SIG-M5 (cell line): ENCODE results near the gene CFAP20.

Experiments used
- DNase-seq: peaks from one replicate; lab custom pipeline; 2025; lab: John Stamatoyannopoulos, UW

The CFAP20 gene

DNA sequence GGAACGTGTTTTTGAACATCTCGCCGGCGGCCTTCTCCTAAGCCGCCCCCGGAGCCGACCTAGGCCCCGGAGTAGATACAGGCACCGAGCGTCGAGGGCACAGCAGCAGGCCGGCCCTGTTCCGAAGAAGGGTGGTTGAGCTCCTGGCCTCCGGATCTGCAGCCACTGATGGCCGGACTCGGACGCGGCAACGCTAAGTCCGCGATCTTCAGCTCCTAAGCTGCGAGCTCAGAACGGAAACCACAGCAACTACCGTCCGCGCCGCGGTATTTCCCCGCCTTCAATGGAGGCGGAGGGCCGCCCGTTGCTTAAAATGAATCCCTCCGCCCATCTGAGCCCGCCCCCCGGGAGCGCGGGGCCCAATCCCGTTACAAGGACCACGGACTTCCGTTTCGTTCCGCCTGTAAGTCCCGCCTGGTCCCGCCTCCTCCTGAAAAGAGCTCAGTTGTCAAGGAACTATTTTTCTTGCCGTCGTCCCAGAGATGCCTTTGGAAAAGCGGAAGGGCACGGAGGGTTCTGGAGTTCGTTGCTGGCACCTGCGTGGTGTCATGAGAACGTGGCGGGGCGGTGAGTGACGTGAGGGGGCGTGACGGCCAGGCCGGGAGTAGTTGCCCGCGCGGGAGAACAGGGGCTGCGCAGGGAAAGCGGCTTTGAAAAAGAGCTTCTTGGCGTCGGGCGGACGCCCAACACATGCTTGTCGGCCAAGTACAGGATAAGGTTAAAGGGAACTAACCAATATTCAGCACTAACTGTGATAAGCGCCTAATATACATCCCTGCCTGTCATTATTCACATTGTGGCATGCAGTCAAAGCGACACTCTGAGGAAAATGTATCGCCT, at the start of gene CFAP20:
TSS of gene CFAP20 (minus strand) at position 285 of the 840 bp plus-strand sequence. CDS start at position 19, 266 bp downstream.
- peak; percentile 98 for DNase-seq

DNA sequence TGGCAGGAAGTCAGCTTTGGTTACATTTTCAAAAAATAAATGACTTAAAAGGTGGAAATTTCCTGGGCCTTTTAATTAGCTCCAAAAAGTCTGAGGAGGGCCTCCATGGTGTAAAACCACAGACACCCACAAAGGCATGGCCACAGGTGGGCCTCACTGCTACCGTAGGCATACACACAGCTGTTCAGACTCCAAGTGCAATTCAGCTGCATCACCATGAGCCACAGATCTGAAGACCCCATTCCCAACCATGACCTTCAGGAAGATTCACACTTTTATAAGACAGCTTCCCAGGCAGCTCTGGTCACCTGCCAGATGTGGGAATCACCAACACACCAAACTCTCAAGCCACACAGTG, 48.2 kb upstream of the CFAP20 start:
- no peak for DNase-seq

DNA sequence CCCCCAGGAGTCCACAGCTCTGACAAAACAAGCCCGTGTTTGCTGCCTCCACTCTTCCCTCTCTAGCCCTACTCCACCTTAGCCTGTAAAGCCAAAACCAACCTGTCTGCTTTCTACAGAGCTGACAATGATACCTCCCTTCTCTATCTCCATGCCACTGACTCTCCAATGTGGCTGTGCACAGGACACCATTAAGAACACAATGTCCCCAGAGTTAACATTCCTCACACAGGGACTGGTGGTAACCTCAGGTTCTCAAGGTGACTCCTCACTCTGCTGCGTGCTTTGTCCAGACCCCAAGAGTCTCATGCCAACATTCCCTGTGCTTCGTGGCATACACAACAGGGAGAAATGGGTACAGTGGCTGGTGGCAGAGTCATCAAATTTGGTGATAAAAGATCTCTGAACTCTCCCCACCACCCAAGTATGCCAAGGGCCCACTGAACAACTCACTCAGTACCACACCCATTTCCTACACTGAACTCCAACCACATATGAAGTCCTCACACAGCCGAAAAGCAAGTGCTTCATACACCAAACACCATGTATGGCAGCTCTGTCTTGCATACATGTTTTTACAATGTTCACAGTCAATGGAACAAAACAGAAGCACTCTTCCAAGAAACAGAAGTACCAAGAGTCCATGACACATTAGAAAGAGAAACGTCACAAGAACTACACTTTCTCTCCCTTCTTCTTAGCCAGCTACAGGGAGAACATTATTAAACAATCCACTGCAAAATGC, 47.6 kb upstream of the CFAP20 start:
- no peak for DNase-seq

DNA sequence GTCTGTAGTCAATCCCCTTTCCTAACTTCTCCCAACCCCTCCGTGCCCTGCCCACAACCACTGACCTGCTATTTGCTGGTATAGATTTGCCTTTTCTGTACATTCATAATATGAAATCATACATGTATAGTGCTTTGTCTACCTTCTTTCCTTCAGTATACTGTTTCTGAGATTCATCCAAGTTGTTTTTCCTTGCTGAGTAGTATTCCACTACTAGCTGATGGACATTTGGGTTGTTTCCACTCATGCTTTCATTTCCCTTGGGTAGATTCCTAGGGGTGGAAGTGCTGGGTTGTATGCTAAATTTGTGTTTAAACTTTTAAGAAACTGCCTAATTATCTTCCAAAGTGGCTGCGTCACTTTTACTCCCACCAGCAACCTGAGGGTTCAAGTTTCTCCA, 41.0 kb upstream of the CFAP20 start:
- no peak for DNase-seq

DNA sequence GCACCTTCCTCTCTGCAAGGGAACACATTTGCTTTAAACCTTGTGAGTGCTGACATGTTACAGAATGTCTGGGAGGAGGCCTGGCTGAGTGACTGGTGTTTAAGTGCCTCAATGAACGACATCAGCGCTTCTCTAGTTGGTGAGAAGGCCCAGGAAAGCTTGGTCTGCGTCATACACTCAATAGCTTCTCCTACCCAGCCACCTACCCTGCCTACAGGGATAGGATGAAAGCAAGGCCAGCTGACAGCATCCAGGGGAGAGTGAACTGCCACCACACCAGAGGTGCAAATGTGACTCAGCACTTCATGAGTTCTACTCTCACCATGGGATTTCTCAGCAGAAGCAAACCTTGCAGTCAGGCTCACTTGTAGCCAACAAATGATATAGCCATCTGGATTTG, 31.7 kb upstream of the CFAP20 start:
- no peak for DNase-seq

DNA sequence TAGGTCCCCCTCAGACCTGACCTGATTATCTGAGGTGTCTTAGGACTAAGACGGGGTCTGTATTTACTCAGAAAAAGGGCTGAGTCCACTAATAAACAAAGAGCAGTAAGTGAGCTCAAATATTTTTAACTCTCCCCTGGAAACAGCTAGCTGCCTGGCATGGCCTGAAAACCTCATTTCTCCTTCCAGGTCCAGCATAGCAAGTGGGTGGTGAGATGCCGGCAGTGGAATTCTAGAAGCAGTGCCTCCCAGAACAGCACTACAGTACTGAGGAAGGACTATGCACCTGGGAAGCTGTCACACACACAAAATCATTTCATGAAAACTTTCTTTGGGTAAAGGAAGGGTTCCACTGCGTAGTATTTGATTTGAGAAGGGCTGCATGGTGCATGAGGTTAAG, 29.5 kb upstream of the CFAP20 start:
- no peak for DNase-seq

DNA sequence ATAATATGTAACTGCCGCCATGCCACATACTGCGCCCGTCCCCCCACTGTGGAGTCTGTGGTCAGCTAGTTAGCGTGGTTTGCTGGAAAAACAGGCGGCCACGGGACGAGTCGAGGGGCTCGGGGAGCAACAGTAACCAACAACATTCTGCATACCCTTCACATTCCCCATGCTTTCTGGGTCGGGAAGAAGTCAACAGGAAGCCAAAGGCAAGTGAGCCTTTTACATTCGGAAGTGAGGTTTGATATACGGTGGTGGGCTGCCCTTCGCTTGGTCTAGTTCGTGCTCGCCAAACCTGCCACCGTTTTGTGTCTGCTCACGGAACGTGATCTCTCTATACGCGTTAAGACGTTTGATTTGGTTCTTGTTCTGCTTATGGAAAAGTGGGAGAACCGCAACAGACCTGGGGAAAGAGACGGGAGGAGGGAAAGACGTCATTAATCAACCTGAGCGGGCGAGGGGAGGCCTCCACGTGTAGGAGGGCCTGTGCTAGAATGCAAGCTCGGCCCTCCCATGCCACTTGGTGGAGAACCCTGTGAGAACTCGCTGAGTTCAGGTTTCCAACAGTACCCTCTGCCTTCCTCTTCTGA, 28.9 kb upstream of the CFAP20 start:
- no peak for DNase-seq

DNA sequence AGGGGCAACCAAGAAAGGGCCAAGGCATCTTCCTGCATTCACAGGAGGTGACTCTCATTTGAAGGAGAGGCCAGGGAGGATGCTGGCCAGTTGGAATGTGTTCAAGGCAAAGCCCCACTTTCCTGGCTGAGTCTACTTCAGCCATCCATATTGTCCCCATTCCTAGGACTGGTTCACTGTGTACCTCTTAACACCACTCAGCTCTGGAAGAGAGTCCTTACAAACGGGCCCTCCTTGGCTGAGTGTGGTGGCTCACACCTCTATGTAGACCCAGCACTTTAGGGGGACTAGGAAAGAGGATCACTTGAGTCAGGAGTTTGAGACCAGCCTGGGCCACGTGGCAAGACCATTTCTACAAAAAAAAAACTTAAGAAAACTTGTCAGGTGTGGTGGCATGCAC, 28.1 kb upstream of the CFAP20 start:
- no peak for DNase-seq

DNA sequence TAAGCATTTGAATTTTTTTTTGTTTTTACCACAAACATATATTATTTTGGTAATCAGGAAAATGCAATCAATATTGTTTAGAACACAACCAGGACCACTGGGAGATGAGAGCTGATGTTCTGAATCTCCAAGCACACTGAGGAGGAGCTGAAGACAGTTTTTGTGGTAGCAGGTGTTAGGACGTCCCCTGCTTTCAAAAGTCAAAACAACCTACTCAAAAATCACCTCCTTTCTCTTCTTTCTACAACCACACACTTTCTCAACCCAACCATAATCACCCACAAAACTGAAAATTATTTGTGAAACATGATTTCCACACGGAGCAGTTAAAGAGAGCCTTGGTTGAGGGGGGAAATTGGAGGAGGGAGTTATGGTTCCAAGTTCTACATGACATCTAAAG, 26.7 kb upstream of the CFAP20 start:
- DNase-seq: no peak

DNA sequence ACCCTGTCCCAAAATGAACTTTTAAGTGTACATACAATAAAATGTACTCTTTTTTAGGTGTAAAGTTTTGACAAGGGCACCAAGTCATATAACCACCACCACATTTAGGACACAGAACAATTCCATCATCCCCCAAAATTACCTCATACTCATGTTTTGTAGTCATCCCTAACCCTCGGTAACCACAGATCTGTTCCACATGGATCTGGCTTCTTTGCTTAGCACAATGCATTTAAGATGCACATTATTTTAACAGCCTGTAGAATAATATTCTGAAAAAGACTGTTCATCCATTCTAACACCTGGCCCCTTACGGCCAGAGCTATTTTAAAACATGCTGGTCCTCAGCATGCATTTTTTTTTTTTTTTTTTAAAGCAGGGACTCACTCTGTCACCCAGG, 25.2 kb upstream of the CFAP20 start:
- no peak for DNase-seq

DNA sequence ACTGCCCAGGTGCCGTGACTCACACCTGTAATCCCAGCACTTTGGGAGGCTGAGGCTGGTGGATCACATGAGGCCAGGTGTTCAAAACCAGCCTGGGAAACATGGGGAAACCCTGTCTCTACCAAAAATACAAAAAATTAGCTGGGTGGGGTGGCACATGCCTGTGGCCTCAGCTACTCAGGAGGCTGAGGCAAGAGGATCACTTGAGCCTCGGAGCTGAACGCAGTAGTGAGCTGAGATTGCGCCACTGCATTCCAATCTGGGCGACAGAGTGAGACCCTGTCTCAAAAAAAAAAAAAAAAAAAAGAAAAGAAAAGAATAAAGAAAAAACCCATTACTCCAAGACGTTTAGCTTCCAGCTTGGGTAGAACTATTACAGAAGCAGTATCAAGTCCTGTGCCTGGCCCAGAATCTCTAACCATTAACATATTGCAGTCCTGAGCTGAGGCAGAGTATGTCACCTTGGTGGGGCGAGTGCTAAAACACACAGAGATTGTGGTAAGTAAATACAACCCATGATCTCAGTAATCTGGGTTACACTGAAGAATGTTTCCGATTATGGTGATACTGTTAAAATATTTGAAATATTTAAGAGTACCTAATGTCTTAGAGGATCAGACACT, 23.2 kb upstream of the CFAP20 start:
- DNase-seq: no peak

DNA sequence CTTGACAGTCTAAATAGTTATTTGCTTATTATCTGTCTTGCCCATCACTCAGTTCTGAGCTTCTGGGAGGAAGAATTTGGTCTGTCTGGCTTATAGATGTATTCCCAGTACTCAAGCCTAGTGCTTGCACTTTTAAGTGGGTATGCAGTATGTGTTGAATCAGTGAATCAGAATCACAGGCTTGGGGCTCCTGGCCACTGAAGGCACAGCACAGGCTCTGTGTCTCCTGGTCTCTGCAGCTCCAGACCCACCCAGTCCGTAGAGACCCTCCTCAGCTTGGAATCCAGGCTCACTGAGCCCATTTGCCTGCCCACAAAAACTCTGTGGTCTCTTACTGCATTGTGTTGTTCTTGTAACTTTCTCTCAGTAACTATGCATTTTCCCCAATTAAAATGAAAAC, 19.3 kb upstream of the CFAP20 start:
- DNase-seq: no peak

DNA sequence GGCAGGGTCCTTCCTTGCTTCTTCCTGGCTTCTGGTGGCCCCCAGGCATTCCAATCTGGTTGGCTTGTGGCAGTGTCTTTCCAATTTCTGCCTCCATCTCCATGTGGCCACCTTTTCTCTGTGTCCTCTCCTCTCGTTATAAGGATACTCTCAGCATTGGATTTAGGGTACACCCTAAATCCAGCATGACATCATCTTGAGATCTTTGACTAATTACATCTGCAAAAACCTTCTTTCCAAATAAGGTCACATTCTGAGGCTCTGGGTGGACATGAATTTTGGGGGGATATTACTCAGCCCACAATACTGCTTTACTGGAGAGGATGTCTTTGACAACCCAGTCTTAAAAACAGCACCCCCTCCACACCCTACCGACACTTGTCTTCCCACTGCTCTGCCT, 18.9 kb upstream of the CFAP20 start:
- DNase-seq: no peak

DNA sequence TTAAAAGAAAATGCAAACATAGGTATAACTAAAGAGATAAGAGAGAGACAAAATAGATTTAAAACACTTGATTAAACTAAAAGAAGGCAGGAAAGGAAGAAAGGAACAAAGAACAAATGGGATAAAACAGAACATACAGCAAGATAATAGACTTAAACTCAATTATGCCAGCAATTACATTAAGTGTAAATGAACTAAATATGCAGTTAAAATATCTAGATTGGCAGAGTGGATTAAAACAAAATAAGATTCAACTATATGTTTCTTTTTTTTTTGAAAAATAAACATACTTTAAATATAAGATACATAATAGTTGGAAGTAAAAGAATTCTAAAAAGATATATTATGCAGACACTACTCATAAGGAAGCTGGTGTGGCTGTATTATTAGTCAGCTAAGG, 9.7 kb upstream of the CFAP20 start:
- no peak for DNase-seq

DNA sequence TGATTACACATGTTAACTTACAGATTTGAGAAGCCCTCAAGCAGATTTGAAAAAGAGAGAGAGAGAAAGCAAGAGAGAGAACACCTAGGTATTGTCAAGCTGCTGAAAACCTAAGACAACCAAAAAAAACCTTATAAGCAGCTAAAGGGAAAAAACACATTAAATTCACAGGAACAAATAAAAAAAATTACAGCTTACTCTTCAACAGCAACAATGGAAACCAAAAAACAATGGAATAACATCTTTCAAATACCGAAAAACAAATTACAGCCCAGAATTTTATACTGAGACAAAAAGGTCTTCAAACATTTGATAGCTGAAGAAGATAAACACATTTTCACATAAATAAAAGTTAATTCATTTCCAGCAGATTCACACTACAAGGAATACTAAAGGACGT, 8.4 kb upstream of the CFAP20 start:
- no peak for DNase-seq

DNA sequence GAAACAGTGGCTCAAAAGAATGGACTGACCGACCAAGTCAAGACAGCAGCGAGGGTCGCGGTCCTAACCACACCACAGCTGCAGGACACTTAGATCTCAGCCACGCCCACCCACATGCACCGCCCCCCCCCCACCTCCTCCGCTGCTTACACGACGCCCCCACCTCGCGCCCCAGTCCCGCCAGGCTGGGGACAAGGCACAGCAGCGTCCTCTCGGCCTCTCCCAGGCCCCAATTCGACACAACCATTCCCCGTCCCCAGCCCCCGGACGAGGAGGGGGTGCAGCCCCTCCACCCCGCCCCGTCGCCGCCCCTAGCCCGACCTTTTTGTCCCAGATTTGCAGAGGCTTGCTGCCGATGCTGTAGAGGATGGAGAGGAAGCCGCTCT, 477 bp downstream of the CFAP20 start:
- DNase-seq: no peak

DNA sequence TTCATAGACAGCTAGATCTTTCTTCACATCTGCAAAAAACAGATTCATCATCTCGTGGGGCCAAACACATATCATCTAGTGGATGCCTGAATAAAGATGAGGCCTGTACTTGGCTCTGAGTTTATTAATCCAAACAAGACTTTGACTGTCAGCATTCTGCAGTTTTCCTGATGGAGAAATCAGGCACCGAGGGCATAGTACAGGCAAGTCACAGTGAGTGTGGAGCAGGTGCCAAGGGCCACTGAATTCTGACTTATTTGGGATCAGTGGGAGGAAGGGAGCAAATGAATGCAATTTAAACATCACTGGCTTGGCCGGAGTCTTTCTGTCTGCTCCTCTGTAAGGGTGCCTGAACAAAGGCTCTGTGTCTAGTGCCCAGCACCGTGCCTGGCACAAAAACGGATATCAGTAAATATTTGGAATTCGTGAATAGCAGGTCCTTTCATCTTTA, 975 bp downstream of the CFAP20 start:
- no peak for DNase-seq

DNA sequence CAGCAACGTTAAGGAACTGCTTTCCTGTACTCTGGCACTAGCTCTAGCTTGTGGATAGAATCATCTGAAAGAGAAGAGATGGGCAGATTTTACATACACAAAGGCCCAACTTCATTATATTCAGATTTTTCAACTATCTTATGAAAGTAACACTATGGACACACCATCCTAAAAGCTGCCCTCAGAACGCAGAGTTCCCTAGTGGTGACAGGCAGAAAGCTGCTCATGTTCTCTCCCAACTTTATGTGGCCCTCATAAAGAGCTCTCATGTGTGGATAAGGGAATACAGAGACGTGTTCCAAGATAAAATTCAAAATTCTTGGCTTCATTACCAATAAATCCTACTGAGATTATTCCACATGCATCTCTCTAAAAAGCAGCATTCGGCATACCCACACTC, 1.5 kb downstream of the CFAP20 start:
- no peak for DNase-seq

DNA sequence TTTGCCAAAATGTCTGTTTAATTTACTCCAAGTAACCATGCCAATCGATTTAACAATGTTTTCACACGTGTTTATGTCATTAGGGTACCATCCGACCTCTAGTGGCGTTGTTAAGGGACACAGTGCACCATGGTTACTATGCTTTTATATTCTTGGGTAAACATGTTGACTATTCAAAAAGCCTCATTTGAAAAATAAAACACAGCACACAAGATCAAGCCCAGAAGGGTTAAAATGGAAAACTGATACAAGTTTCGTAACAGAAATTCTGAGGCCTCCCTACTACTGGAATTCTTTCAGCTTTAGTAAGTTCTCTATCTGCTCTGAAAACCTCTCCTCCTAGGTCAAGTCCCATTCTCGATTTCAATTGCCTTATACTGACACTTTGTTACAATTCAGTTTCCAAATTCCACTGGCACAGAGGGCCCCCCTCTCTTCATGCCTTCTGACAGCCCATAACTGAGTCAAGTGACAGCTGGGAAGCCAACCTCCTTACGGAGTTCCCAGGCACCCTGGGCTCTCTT, 2.1 kb downstream of the CFAP20 start:
- peak; percentile 15 for DNase-seq

DNA sequence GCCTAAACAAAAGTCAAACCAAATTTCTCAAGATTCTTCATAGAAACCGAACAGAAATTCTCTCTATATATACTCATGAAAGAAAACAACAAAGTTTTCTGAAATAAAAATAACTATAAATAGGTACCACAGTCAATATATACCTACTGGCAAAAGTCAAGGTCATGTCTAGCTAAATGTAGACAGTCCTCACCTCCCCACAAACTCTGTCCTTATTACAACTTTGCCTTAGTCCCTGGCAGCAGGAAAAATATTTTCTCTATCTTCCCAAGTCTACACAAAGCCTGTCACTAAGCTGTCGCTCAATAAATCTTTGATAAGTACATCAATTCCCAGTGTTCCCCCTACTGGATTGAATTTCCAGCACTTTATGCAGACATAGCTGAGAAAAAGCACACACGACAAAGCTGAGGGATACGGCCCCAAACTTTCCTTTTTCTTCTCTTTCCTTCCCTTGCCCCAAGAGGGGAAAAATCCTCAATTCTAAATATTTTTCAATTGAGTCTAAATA, 2.7 kb downstream of the CFAP20 start:
- no peak for DNase-seq

DNA sequence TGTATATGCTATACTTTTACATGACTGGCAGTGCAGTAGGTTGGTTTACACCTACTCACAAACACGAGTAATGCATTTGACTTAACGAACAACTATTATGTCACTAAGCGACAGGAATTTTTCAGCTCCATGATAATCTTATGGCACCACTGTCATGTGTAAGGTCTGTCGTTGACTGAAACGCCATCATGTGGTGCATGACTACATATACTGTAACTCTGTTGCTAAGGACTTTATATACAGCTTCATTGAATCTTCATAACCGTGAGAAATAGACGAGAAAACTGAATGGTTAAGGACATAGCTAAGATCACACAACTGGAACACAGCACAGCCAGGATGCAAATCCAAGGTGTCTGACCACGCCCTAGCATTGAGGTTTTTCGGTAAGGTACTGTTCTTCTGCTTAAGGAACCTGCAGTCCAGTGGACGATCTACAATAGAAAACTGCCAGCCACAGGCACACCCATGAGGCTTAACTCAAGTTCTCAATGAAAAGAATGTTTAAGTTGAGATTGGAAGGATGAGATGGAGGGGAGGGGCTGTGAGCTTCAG, 3.3 kb downstream of the CFAP20 start:
- no peak for DNase-seq

DNA sequence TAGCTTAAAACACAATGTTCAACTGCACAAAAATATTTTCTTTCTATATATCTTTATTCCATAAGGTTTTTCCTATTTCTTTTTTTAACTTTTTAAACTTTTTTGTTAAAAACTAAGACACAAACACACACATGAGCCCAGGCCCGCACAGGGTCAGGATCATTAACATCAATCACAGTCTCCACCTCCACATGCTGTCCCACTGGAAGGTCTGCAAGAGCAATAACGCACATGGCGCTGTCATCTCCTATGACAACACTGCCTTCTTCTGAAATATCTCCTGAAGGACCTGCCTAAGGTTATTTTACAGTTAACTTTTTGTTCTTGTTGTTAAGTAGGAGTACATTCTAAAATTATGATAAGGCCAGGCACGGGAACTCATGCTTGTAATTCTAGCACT, 4.1 kb downstream of the CFAP20 start:
- no peak for DNase-seq
